ENCODE measurements around the gene EPHA8.

EPHA8 gene

DNA sequence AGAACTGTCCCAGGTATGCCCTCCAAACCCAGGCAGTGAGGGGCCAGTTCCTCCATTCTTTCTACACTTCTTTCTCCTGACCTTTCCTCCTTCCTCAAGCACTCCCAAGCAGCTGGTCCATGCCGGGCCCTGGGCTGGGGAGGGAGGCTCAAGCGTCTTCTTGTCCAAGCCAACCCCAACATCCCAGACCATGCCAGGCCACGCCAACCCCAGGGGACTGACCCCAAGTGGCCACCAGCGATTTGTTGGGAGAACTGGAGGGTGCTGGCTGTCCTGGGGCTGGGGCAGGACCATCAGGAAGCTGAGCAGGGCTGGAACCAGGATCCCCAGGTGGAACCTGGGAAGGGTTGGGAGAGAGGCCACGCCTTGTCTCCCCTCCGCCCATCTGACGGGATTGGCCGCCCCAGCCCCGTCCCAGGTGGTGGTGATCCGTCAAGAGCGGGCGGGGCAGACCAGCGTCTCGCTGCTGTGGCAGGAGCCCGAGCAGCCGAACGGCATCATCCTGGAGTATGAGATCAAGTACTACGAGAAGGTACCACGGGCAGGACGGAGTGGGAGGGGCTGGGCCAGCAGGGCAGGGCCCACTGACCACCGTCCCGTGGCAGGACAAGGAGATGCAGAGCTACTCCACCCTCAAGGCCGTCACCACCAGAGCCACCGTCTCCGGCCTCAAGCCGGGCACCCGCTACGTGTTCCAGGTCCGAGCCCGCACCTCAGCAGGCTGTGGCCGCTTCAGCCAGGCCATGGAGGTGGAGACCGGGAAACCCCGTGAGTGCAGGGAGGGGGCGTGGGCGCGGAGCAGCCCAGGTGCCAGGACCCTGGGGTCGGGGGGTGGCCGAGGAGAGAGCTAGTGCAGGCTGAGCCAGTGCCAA lies 29.9 kb downstream of the EPHA8 start:
- DNase-seq (ENCODE audit: low read depth in 2 of 2) = no peak

DNA sequence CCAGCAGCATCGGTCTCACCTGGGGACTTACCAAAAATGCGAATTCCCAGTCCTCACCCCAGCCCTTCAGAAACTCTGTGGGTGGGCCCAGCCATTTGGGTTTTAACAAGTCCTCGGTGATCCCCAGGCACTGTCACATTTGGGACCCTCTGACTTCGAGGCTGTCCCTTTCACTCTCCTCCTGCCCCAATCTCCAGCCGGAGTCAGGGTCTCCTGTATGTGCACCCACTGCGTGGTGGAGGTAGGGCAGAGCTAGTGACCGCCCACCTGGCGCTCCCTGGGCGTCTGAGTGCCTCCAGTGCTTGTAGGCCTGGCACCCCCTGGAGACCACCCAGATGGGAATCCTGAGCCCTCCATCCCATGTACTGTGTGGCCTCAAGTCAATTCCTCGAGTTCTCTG lies 31.1 kb downstream of the EPHA8 start:
- no peak for DNase-seq (ENCODE audit: low read depth in 2 of 2)

DNA sequence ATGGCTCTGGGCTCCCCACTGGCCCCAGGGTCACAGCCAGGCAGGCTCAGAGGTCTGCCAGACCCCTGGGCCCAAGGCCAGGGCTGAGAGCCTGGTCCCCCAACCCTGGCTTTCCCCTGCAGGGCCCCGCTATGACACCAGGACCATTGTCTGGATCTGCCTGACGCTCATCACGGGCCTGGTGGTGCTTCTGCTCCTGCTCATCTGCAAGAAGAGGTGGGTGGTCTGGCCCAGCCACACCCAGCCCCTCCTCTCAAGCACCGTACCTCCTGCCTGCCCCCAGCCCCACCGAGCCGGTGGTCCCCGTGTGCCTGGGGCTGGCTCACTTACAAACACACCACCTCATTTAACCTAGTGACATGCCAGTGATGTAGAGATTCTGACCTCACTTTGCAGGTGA lies 31.8 kb downstream of the EPHA8 start:
- no peak for DNase-seq (ENCODE audit: low read depth in 2 of 2)

DNA sequence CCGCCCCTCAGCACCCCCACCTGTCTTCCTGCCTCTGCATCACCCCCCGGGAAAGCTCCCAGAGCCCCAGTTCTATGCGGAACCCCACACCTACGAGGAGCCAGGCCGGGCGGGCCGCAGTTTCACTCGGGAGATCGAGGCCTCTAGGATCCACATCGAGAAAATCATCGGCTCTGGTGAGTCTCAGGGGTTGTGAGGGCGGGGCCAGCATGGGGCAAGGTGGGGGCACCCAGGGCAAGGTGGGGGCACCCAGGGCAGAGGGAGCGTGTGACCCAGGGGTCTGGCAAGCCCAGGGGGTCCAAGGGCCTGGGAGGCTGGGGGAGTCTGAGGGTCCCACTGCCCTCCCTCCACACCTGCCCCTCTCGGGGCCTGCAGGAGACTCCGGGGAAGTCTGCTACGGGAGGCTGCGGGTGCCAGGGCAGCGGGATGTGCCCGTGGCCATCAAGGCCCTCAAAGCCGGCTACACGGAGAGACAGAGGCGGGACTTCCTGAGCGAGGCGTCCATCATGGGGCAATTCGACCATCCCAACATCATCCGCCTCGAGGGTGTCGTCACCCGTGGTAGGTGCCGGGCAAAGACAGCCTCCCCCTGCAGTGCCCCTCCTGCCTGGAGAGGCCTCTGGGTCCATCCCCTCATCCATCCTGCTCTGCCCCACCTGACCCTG lies 34.1 kb downstream of the EPHA8 start:
- DNase-seq (ENCODE audit: low read depth in 2 of 2) = no peak

- no peak for DNase-seq (ENCODE audit: low read depth in 2 of 2)
Measured at GRCh38 chr1:22597996-22598395, 34.7 kb downstream of the EPHA8 start.

DNA sequence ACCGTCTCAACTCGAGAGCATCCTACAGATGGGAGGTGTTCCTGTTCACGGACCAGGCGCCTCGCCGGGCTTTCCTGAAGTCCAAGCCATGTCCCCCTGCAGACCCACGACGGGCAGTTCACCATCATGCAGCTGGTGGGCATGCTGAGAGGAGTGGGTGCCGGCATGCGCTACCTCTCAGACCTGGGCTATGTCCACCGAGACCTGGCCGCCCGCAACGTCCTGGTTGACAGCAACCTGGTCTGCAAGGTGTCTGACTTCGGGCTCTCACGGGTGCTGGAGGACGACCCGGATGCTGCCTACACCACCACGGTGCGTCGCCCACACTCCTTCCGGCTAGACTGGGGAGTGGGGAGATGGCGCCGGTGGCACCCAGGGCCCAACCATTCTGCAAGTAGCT lies 35.4 kb downstream of the EPHA8 start:
- no peak for DNase-seq (ENCODE audit: low read depth in 2 of 2)

GRCh38 chr1:22600071-22600816 lies 37.0 kb downstream of the EPHA8 start:
- no peak for DNase-seq (ENCODE audit: low read depth in 2 of 2)

GRCh38 chr1:22600817-22601605 lies 37.7 kb downstream of the EPHA8 start:
- DNase-seq (ENCODE audit: low read depth in 2 of 2) = no peak

DNA sequence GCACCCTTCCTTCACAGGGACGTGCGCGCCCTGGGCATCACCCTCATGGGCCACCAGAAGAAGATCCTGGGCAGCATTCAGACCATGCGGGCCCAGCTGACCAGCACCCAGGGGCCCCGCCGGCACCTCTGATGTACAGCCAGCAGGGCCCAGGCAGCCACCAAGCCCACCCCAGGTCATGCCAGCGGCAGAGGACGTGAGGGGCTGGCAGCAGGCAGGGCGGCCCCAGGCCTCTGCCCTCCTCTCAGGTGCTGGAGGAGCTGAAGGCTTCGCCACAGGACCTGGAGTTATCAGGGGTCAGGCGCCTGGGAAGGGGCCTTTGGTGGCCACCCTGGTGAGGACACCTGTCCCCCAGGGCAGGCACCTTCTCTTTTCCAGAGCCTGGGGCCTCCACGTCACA lies 38.3 kb downstream of the EPHA8 start:
- DNase-seq (ENCODE audit: low read depth in 2 of 2) = no peak

GRCh38 chr1:22602060-22602740 lies 38.9 kb downstream of the EPHA8 start:
- DNase-seq (ENCODE audit: low read depth in 2 of 2) = no peak

DNA sequence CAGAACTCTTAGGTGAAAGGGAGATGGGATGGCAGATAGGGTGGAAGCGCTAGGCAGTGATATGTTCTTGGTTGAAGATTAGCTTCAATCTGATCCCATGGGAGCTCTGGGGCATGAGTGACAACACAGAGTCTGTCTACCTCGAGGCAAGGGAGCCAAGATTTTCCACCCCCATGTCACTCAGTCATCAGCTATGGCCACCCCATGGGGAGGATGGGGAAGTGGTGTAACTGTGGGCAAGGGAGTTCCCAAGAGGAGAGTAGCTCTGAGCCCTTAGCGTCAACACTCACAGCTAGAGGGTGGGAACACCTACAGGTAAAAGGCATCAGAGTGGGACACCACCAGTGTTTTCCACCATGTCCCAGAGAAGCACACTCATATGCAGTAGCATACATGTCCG lies 42.9 kb downstream of the EPHA8 start:
- no peak for DNase-seq (ENCODE audit: low read depth in 2 of 2)

DNA sequence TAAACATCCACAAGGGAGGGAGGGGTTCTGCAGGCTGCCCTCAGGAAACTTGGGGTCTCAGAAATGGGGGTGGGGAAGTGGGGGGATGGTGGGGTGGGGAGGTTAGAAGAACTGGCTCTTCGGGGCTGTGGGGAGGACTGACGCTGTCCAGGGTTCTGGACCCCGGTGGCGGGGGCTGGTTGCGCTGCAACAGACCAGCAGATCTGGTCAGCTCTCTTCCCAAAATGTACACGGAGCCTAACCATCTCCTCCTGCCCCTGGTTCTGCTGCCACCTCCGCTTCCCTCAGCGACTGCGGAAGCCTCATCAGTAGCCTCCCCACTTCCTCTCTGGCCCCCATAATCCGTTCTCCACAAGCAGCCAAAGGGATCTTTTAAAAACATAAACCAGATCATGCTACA lies 43.9 kb downstream of the EPHA8 start:
- no peak for DNase-seq (ENCODE audit: low read depth in 2 of 2)

- DNase-seq (ENCODE audit: low read depth in 2 of 2) = no peak
Measured at GRCh38 chr1:22608361-22608760, 45.1 kb downstream of the EPHA8 start.

- no peak for DNase-seq (ENCODE audit: low read depth in 2 of 2)
Measured at GRCh38 chr1:22609291-22609690, 46.0 kb downstream of the EPHA8 start.

- peak in 1 of 2 donors; percentile 8 for DNase-seq (ENCODE audit: low read depth in 2 of 2)
Measured at GRCh38 chr1:22611530-22611947, 48.2 kb downstream of the EPHA8 start.

GRCh38 chr1:22612671-22613571 lies 49.6 kb downstream of the EPHA8 start:
- no peak for DNase-seq (ENCODE audit: low read depth in 2 of 2)

DNA sequence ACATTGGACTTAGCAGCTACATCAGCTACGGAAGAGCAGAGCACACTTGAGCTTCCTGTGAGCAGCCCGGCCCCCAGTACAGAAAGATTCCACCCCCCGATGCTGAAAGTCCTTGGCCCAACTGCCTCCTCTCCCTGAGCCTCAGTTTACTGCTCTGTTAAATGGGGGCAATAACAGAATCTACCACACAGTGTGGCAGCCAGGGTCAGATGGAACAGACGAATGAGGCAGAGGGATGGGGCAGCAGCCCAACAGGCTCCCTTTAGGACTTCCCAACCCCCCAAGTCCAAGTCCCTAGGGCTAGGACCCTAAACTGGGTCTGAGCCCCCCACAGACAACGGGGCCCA lies 50.3 kb downstream of the EPHA8 start:
- no peak for DNase-seq (ENCODE audit: low read depth in 2 of 2)

DNA sequence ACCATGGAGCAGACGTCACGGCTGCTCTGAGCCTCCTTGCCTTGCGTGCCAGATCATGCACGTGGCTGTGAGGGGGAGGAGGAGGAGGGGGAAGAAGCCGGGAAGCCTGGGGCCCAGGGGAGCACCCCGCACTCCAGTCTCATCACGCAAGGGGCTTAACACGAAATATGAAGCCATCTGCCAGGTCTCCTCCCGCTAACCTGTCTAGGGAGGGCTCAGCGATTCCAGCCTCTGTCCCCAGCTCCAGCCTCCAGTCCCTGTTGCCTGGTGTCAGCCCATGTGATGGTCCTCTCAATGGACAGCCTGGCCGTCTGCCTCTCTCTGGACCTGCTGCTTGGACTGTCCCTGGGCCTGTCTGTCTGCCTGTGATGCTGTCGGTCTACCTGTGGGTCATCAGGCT lies 50.7 kb downstream of the EPHA8 start:
- DNase-seq (ENCODE audit: low read depth in 2 of 2) = no peak

- DNase-seq (ENCODE audit: low read depth in 2 of 2) = no peak
Measured at GRCh38 chr1:22615886-22616285, 52.6 kb downstream of the EPHA8 start.

DNA sequence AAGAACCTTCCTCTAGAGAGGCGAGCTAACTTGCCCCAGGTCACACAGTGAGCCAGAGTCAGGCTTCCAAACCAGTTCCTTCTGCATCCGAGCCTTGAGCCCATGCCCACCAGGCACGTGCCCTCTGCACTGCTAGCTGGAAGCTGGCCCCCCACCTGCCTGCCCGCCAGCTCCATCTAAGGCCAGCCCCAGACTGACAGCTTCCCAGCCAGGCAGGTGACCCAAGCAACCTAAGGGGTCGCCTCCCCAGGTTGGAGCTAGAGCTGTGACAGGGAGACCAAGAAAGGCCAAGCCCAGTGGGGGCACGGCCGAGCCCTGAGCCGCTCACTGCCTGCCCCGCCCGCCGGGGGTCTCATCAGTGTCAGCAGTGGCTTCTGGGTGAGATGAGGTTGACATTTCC lies 53.3 kb downstream of the EPHA8 start:
- DNase-seq (ENCODE audit: low read depth in 2 of 2) = no peak
